ENCODE measurements around the gene DPH6.
"Not testable (repeated sequence)": the region's sequence is repeated elsewhere in the genome, so short reads cannot be mapped to it uniquely, and the experiment has no call there.

The DPH6 gene

GRCh38 chr15:35329521-35329961, 216.4 kb downstream of the DPH6 start:
- peak; percentile 25 for DNase-seq (ENCODE audit: low read depth)

- DNase-seq (ENCODE audit: low read depth): not testable (repeated sequence)
Observed at GRCh38 chr15:35328836-35329235, 217.1 kb downstream of the DPH6 start.

- no peak for DNase-seq (ENCODE audit: low read depth)
Observed at GRCh38 chr15:35327789-35328188, 218.2 kb downstream of the DPH6 start.

GRCh38 chr15:35325374-35325941, 220.5 kb downstream of the DPH6 start:
- DNase-seq (ENCODE audit: low read depth): no peak

- no peak for DNase-seq (ENCODE audit: low read depth)
Observed at GRCh38 chr15:35323141-35323540, 222.8 kb downstream of the DPH6 start.

- DNase-seq (ENCODE audit: low read depth): no peak
Observed at GRCh38 chr15:35321926-35322325, 224.0 kb downstream of the DPH6 start.

GRCh38 chr15:35320911-35321310, 225.1 kb downstream of the DPH6 start:
- DNase-seq (ENCODE audit: low read depth): no peak

Measured in stromal cell of bone marrow (primary cell).